ENCODE measurements around the gene NR3C2. TPM values are rescaled to one million over a fixed set of nuclear protein-coding genes. Genes with fewer than 3 reads are reported as not detected.

Gene NR3C2
- polyA plus RNA-seq, 1 donor from 2014 or later = 0.06 TPM

- H2AFZ ChIP-seq (ENCODE audit: low read depth, low read length) = no peak overlapping the region
- H4K20me1 ChIP-seq (ENCODE audit: insufficient read depth) = no peaks in the 10 kb centered on the region
- no peak overlapping the region for H3K4me3 ChIP-seq (ENCODE audit: low read length)
- no peak overlapping the region for H3K27ac ChIP-seq (ENCODE audit: low read length)
- H3K9me2 ChIP-seq (ENCODE audit: insufficient read depth, low read length) = no peaks in the 10 kb centered on the region
- H3K4me2 ChIP-seq (ENCODE audit: low read length) = no peak overlapping the region
- H3K79me2 ChIP-seq (replicated peaks; ENCODE audit: insufficient read depth, low read length) = no peaks in the 10 kb centered on the region
- no peak overlapping the region for H3K9ac ChIP-seq (ENCODE audit: low read length)
- no peaks in the 10 kb centered on the region for H3F3A ChIP-seq (ENCODE audit: insufficient read depth, low read length, poor library complexity, severe bottlenecking)
- no peaks in the 10 kb centered on the region for H3K36me3 ChIP-seq (ENCODE audit: insufficient read depth, low read length)
- TF ChIP-seq EZH2 (IDR thresholded peaks at IDR 0.05; ENCODE audit: borderline replicate concordance, insufficient read depth, low read length, poor library complexity, severe bottlenecking) (no peak), RAD21 (conservative IDR thresholded peaks at IDR 0.05) (no peak), TAF1 (IDR thresholded peaks at IDR 0.05; ENCODE audit: low read depth) (no peak), MXI1 (conservative IDR thresholded peaks at IDR 0.05; ENCODE audit: poor library complexity, severe bottlenecking) (no peak), SMC3 (conservative IDR thresholded peaks at IDR 0.05; ENCODE audit: poor library complexity) (no peak), REST (IDR thresholded peaks at IDR 0.05; ENCODE audit: borderline replicate concordance) (no peak), EP300 (conservative IDR thresholded peaks at IDR 0.05; ENCODE audit: poor library complexity, severe bottlenecking) (no peak), POLR2AphosphoS5 (IDR thresholded peaks at IDR 0.05) (no peak)
- TF ChIP-seq, protein P1, sequence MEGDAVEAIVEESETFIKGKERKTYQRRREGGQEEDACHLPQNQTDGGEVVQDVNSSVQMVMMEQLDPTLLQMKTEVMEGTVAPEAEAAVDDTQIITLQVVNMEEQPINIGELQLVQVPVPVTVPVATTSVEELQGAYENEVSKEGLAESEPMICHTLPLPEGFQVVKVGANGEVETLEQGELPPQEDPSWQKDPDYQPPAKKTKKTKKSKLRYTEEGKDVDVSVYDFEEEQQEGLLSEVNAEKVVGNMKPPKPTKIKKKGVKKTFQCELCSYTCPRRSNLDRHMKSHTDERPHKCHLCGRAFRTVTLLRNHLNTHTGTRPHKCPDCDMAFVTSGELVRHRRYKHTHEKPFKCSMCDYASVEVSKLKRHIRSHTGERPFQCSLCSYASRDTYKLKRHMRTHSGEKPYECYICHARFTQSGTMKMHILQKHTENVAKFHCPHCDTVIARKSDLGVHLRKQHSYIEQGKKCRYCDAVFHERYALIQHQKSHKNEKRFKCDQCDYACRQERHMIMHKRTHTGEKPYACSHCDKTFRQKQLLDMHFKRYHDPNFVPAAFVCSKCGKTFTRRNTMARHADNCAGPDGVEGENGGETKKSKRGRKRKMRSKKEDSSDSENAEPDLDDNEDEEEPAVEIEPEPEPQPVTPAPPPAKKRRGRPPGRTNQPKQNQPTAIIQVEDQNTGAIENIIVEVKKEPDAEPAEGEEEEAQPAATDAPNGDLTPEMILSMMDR (IDR thresholded peaks at IDR 0.05; ENCODE audit: poor library complexity, severe bottlenecking) = no peak
- H3K9me3 ChIP-seq (ENCODE audit: low read length) = no peaks in the 10 kb centered on the region
- H3K27me3 ChIP-seq (ENCODE audit: insufficient read depth, low read depth, low read length) = no peaks in the 10 kb centered on the region
Observed at GRCh38 chr4:148235809-148236208, 206.4 kb downstream of the NR3C2 start.

GRCh38 chr4:148229798-148230197 lies 212.4 kb downstream of the NR3C2 start:
- H3K9ac ChIP-seq (ENCODE audit: low read length) = no peak overlapping the region
- H3F3A ChIP-seq (ENCODE audit: insufficient read depth, low read length, poor library complexity, severe bottlenecking) = no peaks in the 10 kb centered on the region
- no peaks in the 10 kb centered on the region for H3K9me2 ChIP-seq (ENCODE audit: insufficient read depth, low read length)
- no peak overlapping the region for H3K4me2 ChIP-seq (ENCODE audit: low read length)
- H3K9me3 ChIP-seq (ENCODE audit: low read length) = no peaks in the 10 kb centered on the region
- no peaks in the 10 kb centered on the region for H3K27me3 ChIP-seq (ENCODE audit: insufficient read depth, low read depth, low read length)
- H3K27ac ChIP-seq (ENCODE audit: low read length) = no peak overlapping the region
- TF ChIP-seq MXI1 (conservative IDR thresholded peaks at IDR 0.05; ENCODE audit: poor library complexity, severe bottlenecking) = no peak
- TF ChIP-seq POLR2AphosphoS5 (IDR thresholded peaks at IDR 0.05) = no peak
- TF ChIP-seq EP300 (conservative IDR thresholded peaks at IDR 0.05; ENCODE audit: poor library complexity, severe bottlenecking) = no peak
- TF ChIP-seq REST (IDR thresholded peaks at IDR 0.05; ENCODE audit: borderline replicate concordance) = no peak
- no peak for TF ChIP-seq RAD21 (conservative IDR thresholded peaks at IDR 0.05)
- TF ChIP-seq TAF1 (IDR thresholded peaks at IDR 0.05; ENCODE audit: low read depth) = no peak
- TF ChIP-seq SMC3 (conservative IDR thresholded peaks at IDR 0.05; ENCODE audit: poor library complexity) = no peak
- TF ChIP-seq EZH2 (IDR thresholded peaks at IDR 0.05; ENCODE audit: borderline replicate concordance, insufficient read depth, low read length, poor library complexity, severe bottlenecking) = no peak
- TF ChIP-seq, protein P1 (IDR thresholded peaks at IDR 0.05; ENCODE audit: poor library complexity, severe bottlenecking) = no peak
- no peaks in the 10 kb centered on the region for H3K79me2 ChIP-seq (replicated peaks; ENCODE audit: insufficient read depth, low read length)
- no peak overlapping the region for H3K4me3 ChIP-seq (ENCODE audit: low read length)
- no peak overlapping the region for H2AFZ ChIP-seq (ENCODE audit: low read depth, low read length)
- no peaks in the 10 kb centered on the region for H3K36me3 ChIP-seq (ENCODE audit: insufficient read depth, low read length)
- no peaks in the 10 kb centered on the region for H4K20me1 ChIP-seq (ENCODE audit: insufficient read depth)

Measured in neural cell (in vitro differentiated cells).